Liver (tissue), 3 donors: ENCODE results near the gene CRADD.

Experiments used
- EGR1 ChIP-seq, 2 donors: IDR thresholded peaks; 2 replicates each; pipeline ENCODE4 v1.6.1; 2016 to 2018; ENCODE audit warnings: antibody characterized with exemption in 2 of 2, low read depth in 2 of 2
- GABPA ChIP-seq, 2 donors: IDR thresholded peaks in 1 of 2; conservative IDR thresholded peaks in 1 of 2; 2 replicates each; pipeline ENCODE4 v1.6.1; 2016; ENCODE audit warnings: antibody characterized with exemption in 2 of 2, mild to moderate bottlenecking in 1 of 2, moderate library complexity in 1 of 2
- HNF4G ChIP-seq: IDR thresholded peaks from 2 replicates; pipeline ENCODE4 v1.6.1; 2016; ENCODE audit warnings: antibody characterized with exemption
- JUND ChIP-seq, 2 donors: IDR thresholded peaks; 2 replicates each; pipeline ENCODE4 v1.6.1; 2016; ENCODE audit warnings: antibody characterized with exemption in 2 of 2
- NR2F2 ChIP-seq: IDR thresholded peaks from 2 replicates; pipeline ENCODE4 v1.6.1; 2016; ENCODE audit warnings: antibody characterized with exemption
- RAD21 ChIP-seq, 2 donors: IDR thresholded peaks; 2 replicates each; pipeline ENCODE4 v1.6.1; 2016; ENCODE audit warnings: antibody characterized with exemption in 2 of 2, mild to moderate bottlenecking in 2 of 2
- REST ChIP-seq: IDR thresholded peaks from 2 replicates; pipeline ENCODE4 v1.6.1; 2016; ENCODE audit warnings: antibody characterized with exemption, mild to moderate bottlenecking
- SP1 ChIP-seq: IDR thresholded peaks from 2 replicates; pipeline ENCODE4 v1.6.1; 2018; ENCODE audit warnings: antibody characterized with exemption, mild to moderate bottlenecking
- TF ChIP-seq, protein P1 (sequence below): fragments of 150-350 bp; IDR thresholded peaks from 2 replicates; pipeline ENCODE4 v1.5.1; 2017; ENCODE audit warnings: improper control_type of control experiment, low read depth, low read length; ENCODE audit not compliant: missing input control
- TF ChIP-seq, protein P2 (sequence below): IDR thresholded peaks from 2 replicates; pipeline ENCODE4 v1.6.1; 2016; ENCODE audit warnings: antibody characterized with exemption
- donor health status: healthy.
- donor health status: healthy.

GRCh38 chr12:93884794-93885460, 207.8 kb downstream of the CRADD start:
- TF ChIP-seq, protein P1, sequence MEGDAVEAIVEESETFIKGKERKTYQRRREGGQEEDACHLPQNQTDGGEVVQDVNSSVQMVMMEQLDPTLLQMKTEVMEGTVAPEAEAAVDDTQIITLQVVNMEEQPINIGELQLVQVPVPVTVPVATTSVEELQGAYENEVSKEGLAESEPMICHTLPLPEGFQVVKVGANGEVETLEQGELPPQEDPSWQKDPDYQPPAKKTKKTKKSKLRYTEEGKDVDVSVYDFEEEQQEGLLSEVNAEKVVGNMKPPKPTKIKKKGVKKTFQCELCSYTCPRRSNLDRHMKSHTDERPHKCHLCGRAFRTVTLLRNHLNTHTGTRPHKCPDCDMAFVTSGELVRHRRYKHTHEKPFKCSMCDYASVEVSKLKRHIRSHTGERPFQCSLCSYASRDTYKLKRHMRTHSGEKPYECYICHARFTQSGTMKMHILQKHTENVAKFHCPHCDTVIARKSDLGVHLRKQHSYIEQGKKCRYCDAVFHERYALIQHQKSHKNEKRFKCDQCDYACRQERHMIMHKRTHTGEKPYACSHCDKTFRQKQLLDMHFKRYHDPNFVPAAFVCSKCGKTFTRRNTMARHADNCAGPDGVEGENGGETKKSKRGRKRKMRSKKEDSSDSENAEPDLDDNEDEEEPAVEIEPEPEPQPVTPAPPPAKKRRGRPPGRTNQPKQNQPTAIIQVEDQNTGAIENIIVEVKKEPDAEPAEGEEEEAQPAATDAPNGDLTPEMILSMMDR: no peak
- TF ChIP-seq, protein P2, sequence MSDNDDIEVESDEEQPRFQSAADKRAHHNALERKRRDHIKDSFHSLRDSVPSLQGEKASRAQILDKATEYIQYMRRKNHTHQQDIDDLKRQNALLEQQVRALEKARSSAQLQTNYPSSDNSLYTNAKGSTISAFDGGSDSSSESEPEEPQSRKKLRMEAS: no peak
- no peak for TF ChIP-seq EGR1 (IDR thresholded peaks at IDR 0.05; ENCODE audit: low read depth in 2 of 2)
- no peak for TF ChIP-seq SP1
- no peak for TF ChIP-seq GABPA (IDR thresholded peaks at IDR 0.05 in 1 of 2, conservative IDR thresholded peaks at IDR 0.05 in 1 of 2)
- no peak for TF ChIP-seq NR2F2
- TF ChIP-seq JUND (IDR thresholded peaks at IDR 0.05): no peak
- no peak for TF ChIP-seq REST
- no peak for TF ChIP-seq HNF4G
- TF ChIP-seq RAD21 (IDR thresholded peaks at IDR 0.05): no peak
